ENCODE measurements around the gene ENPP7.

DNA sequence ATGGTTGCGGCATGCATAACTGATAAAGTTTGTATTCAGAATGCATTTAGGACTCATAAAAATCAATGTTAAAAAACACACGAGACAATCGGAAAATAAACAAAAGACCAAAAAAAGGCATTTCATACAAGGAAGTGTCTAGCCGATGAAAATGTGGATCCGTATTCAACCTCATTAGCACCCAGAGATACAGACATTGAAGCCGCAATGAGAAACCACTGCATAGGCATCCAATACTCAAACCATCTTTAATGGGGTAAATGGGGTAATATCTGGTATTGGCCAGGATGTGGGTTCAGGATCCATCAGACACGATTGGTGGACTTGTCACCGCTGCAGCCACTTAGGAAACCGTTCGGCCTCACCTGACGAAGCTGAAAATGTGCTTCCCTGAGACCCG is 47.4 kb upstream of the ENPP7 start:
- TF ChIP-seq CTCF (IDR thresholded peaks at IDR 0.05; ENCODE audit: low read depth, low read length) (no peak), EZH2phosphoT487 (IDR thresholded peaks at IDR 0.05; ENCODE audit: low read depth) (no peak)
